Hematopoietic multipotent progenitor cell treated with erythropoietin and hydrocortisone succinate and interleukin-3 and kit ligand, for 17 days (in vitro differentiated cells): ENCODE measurements around the gene CYTH1.

Source experiments
- DNase-seq: peaks from one replicate; pipeline ENCODE4 v3.0.0-alpha.2; 2015; ENCODE audit warnings: low spot score

CYTH1 gene

DNA sequence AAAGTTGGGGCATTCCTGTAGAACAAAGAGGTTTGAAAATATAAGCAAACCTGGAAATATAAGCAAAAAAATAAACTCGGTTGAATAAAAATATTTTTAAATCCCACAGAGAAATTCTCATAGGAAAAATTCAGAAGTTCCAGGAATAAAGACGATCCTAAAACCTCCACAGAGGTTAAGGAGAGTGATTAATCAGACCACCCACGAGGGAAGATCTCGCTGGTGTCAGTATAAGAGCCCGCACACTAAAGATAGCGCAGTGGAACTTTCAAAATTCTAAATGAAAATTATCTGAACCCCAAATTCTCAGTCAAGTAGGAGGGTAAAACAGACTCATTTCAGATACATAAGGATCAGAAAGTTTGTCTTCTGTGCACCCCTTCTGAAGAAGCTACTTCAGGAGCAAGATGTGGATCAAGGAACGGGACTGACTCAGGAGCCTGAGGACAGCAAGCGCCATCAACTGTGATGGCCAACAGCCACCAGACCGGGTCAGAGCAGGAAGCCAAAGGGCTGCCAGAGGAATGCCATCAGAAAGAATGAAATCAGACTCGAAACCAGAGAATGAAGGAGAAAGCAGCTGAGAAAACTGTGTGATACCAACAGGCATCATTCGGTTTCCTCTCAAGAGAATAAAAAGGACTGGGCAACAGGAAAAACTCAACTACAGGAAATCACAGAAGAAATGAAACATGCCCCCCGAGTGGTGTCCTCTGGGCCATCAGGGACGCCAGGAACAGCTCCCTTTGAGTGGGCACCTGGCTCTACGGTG lies 66.9 kb downstream of the CYTH1 start:
- no peak for DNase-seq

DNA sequence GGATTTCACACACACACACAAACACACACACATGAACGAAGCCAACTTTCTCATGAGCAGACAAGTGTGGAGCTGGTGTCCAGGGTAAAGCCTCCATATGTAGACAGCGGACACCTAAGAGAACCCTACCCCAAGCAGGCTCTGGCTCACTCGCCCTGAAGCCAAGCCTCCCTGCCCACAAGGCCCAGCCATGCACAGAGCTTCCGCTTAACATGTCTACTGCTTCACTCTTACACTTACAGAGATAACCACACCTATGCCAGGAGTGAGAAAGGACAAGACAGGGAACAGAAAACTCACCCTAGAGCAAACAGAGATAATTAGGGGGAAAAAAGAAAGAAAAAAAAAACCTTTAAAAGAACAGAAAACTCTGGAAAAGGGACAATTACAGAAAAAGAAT lies 67.5 kb downstream of the CYTH1 start:
- no peak for DNase-seq

DNA sequence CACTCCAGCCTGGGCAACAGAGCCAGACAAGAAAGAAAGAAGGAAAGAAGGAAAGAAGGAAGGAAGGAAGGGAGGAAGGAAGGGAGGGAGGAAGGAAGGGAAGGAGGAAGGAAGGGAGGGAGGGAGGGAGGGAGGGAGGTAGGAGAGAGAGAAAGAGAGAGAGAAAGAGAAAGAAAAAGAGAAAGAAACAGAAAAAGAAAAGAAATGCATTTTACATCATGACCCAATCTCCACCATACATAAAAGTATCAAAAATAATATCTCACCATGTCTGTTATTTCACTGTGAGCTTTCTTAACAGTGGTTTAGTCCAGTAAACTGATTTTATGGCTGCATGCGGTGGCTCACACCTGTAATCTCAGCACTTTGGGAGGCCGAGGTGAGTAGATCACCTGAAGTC lies 70.0 kb downstream of the CYTH1 start:
- DNase-seq, result no peak

DNA sequence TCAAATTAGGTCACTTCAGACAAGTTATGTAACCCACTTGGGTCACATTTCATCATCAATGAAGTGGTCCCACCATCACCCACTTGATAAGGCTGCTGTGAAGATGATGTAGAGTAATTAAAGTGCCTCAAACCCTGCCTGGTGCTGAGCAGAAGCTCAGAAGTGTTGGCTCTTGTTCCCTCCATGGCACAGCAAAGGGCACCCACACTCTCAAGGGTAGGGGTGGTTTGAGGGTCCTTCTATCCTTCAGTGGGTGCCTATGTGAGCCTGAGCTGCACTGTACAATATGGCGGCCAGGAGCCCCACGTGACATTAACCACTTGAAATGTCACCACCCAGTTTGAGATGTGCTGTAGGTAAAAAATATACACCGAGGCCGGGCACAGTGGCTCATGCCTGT lies 71.5 kb downstream of the CYTH1 start:
- no peak for DNase-seq

DNA sequence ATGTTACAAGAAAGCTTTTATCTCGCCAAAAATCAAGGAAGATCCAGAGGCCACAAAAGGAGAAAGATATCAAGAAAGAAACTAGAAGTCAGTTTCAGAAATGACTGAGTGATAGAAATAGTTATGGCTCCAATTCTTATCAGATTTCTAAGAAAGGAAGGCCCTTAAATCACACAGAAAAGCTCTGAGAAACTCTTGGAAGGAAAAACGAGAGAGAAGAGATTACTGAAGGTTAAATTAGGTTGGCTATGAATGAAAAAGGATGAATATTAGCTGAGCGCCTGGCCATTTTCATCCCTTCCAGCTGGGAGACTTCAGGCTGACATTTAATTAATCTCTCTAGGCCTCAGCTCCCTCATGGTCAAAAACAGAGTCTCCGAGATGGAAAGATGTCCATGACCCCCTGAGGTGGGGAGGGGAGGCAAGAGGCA lies 72.3 kb downstream of the CYTH1 start:
- no peak for DNase-seq

DNA sequence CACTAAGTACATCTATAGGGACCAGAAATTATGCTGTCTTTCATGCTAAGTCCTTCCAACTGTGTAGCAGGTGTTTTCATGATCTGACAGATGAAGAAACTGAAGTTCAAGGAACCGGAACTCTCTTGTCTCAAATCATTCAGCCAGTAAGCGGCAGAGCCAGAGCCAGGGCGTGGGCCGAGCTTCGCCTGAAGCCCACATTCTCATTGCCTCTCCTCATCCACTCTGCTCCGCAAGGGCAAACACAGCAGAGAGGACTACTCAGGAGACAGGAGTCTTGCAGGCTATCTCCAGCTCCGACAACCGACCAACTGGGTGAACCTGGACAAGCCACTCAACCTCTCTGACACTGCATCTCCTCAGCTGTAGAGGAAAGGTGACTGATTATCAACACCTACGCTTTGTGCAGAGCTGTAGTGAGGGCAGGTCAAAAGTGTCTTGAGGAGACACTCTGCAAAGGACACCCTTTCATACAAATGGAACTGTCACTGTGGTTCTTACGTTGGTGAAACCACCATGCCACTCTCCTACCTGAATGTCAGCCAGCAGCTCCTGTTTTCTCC lies 72.9 kb downstream of the CYTH1 start:
- no peak for DNase-seq

DNA sequence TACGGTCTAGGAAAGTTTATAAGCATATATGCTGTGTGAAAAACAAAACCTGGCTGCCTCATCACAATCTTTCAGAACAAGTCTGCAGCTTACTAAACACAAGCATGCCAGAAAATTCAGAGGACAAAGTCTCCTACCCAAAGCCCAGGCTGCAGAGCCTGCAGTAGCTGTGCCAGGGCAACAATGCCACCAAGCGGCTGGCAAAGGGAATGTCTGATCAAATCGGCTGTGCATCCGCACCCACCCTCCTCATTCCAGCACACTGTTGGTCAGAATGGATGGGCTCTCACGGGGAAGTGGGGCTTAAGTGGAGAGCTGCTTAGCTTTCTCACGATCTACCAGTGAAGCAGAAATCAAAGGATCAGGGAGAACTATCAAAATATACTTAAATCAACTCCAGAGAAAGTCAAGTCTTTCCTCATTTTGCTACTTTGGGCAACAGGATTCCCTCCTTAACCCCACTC lies 73.5 kb downstream of the CYTH1 start:
- DNase-seq, result peak; percentile 43

DNA sequence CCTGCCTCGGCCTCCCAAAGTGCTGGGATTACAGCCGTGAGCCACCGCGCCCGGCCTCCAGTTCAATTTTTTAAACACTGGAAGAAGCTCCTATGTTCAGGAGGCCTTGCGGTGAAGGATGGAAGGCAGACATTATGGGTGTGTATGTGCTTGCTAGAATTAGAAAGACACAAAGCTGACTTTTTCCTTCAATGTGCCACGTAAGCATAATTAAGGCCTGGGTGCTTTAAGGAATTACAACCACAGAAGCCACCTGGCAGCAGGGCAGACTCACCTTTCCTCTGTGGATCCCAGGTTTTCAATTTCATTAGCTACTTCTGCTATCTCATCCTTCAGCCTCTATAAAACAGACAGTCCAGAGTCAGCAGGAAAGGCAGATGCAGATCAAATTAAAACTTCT lies 74.2 kb downstream of the CYTH1 start:
- no peak for DNase-seq

DNA sequence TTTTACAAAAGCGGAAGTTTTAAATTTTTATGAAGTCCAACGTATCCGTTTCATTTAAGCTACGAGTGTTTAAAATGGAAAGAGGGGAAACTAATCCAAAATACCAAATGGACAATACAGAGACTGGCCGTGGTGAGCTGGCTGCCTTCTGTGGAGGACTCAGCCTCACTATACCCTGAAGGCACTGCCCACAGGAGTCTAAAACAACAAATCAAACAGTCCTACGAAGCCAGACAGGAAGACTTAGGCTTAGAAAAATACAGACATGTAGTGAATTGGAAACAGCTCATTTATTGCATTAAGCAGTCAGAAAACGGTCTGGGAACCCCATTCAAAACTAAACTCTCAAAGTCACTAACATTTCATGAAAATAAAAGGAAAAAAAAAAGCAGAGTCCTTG lies 75.1 kb downstream of the CYTH1 start:
- no peak for DNase-seq

DNA sequence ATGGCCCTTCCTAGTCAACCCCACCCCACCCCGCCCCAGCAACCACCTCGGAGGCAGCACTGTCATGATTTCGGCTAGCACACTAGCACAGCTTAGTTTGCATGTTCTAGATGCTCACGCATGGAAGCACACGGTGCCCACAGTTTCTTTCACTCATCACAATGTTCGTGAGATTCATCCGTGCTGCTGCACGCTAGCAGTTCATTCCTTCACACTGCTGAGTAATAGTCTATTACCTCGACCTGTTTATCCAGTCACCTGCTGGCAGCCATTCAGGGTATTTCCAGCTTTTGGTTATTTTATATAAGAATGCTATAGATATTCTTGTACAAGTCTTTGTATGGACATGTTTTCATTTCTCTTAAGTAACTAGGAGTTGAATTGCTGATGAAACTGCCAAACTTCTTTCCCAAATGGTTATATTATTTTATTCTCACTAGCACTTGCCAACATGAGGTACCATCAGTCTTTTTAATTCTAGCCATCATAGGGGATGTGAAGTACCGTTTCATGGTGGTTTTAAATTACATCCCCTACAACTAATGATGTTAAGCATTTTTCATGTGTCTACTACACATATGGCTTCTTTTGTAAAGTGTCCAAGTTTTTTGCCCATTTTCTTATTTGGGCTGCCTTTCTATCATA lies 75.7 kb downstream of the CYTH1 start:
- no peak for DNase-seq

DNA sequence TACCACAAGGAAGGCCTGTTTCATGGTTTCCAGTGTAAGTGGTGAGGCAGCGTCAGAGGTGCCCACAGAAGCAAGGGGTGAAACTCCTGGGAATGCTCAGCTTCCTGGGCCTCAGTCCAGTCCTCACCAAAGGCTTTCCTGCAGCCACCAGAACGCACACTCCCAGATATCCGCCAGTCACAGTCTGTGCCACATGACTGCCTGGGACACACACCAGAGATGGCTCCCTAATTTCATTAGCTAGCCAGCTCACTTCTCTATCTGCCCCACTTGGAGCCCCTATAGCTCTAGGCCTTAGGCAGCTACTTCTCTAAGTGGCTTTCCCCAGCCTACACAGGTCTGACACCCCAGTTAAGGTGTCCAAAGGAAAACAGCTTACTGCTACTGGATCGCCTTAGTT lies 77.0 kb downstream of the CYTH1 start:
- no peak for DNase-seq

DNA sequence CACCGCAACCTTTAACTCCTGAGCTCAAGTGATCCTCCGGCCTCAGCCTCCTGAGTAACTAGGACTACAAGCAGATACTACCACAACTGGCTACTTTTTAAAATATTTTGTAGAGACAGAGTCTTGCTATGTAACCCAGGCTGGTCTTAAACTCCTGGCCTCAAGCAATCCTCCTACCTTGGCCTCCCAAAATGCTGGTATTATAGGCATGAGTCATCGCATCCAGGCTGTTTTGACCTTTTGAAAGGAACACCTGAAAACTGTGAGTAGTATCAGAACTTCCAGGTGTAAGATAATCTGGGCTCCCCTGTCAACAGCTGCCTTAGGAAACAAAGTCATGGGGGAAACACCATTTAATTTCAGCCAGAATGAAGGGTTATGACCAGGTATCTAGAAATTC lies 77.5 kb downstream of the CYTH1 start:
- DNase-seq, result no peak

DNA sequence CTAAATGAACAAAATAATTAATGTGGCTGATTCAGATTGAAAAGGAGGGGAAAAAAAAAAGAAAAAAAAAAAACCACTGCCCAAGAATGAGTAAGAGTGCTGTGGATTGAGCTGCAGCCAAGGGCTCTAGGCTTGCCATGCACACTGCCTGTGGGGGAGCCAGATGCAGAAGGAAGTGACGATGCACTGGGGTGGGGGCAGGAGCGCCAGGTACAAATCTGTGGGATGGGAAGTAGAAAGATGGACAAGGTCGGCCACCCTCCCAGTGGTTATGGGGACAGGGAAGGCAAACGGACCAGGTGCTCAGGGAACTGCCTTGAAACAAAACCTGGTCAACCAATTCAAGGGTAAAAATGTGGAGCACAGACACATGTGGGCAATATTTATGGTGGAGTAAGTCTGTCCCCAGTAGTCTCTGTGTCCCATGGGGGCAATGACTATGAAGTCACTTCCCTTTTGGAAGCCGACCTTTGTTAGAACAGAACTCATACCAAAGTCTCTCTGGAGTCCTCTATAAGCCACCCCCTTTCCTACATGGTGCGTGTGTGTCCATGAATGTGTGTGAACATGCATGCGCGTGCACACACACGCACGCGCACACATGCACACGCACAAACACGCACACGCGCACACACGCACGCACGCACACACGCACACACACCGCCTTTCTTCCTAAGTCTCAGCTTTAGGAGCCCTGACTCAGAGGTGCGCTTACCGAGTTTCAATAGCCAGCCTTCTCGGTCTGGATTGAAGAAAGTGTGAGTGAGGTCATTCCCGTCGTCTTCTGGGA lies 84.3 kb downstream of the CYTH1 start:
- no peak for DNase-seq

DNA sequence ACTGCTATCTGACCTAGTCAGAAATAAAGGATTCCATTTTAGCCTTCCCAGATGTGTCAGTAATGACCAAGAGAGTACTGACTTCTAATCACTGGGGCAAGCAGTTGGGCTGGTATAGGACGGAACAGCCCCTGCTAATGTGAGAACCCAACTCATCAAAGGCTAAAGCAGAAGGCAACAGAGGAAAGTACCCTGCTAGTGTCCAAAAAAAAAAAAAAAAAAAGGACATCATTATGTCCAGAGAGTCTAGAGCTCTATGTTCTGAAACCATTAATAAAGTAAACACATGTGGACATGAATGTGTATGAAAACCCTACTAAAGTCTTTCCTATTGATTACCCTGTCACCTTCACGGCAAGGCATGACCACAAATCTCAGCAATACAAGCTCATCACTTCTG lies 85.0 kb downstream of the CYTH1 start:
- no peak for DNase-seq

DNA sequence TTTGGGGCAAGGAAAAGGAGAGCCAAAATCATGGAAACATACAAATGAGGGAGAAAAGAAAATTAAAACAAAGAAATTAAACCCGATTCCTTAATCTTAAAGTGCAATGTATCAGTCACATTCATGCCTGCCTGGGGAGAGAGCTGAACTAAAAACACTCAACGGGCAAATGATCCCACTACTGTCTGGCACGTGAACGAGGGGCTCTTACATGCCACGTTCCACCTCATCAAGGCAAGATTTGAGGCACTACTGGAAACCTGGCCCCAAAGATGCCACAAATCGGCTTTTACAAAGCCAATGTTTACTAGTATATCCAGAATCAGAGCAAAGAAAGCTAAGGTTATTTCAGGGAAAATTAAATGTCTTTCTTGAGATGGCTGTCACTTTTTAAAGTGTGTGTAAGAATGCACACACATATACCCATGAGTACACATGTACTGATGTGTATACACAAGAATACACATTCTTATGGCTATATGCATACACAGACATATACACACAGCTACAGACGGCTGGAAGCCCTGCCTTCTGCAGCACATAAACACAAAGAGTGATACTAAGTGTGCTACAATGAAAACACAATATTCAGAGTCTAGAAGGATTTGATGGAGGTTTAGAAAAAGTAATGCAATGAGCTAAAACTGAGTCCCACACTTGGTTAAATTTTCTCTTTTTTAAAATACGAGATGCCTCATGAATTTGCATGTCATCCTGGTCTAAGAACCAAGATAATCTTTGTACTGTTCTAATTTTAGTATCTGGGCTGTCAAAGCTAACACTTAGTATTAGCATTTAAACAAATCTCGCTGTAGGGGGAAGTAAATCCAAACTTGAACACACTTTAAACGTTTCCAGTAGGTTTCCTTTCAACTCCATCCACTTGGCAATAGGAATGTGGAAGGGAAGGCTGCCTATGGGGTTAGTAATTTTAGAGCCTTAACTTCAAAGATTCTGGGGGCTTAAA lies 85.8 kb downstream of the CYTH1 start:
- no peak for DNase-seq

DNA sequence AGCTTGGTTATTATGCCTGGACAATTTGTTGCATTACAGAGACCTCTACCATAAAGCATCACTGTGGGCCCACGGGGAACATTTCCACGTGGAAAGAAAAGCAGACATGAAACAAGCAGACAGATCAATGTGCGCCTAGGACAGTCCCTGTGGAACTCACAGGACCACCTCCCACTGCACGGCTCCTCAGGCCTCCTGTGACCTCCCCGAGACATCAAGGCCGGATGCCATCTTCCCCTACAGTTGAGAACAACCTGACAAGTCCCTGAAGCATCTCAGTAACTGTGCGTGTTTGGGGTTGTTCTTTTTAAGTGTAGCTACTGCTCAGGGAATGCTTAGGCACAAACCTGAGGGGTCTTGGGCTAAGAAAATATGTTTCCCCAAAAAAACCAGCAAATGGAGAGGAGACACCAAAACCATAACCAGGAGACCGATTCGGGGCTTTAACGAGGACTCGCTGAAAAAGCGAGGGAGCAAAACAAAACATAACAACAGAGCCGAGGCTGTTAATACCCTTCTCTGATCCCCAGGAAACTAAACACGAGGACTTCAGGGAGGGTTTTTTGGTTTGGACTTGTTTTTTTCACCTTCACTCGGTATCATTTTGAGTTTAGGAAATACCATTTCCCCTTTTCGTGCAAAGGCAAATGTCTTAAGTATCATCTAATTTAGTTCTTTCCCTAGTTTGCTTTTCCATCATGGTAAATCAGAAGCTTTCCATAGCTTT lies 87.1 kb downstream of the CYTH1 start:
- no peak for DNase-seq

DNA sequence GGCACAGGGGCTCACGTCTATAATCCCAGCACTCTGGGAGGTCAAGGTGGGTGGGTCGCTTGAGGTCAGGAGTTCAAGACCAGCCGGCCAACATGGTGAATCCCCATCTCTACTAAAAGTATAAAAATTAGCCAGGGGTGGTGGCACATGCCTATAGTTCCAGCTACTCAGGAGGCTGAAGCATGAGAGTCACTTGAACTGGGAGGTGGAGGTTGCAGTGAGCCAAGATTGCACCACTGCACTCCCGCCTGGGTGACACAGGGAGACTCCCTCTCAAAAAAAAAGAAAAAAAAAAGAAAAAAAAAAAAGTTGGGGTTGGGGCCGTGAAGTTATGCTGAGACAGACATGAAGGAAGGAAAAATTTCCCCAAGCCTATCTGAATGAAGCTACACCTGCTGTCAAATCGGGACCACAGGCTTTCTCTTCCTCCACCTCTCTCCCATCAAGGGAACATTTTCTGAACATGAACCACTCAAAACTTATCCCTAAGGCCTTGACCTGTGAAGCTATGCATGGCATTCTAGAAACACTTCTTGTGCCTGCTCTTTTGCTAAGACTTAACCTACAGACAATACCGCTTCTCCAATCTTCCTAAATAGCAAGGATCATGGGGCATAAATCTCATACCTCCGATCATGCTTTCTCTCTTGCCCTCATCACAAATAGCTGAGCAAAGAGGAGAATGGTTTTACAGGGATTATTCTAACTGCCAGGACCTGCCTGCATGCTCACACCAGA lies 88.6 kb downstream of the CYTH1 start:
- no peak for DNase-seq

DNA sequence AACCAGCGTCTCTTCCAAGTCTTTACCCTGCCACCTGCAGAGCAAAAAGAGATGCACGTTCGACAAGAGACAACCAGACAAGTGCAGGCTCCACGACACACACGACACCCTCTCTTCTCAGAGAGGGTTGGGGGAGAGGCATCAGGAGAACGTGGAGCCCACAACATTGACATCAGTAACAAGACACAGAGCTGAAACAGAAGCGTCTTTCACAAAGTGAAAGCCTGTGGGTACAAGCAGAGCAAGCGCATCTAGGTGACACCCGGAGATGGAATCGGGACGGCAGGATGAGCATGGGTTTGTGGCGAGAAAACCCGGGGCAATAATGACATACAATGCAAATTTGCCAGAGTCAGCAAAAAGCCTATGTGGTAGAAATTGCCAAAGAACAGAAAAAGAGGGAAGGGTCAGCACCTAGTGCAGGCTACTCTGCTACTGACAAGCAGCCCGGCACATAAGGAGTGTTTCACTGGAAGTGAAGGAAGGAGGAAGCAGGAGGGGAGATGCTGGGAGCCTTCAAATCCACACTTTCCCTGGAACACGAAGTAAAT lies 89.5 kb downstream of the CYTH1 start:
- no peak for DNase-seq

DNA sequence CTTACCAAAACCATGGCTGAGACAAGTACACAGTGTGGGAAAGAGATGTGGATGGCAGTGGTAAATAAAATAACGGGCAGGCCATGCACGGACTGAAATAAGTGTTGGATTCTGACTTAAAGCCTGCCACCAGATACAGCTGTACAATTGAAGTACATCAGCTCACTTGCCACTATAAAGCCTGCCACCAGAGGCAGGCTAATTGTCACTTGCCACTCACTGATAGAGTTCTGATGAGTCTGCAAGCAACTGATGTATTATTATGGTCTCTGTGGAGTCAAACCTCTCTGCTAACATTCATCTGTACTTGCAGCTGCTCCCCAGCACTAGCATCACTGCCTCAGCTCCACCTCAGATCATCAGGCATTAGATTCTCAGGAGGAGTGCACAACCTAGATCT lies 93.0 kb downstream of the CYTH1 start:
- DNase-seq, result no peak

DNA sequence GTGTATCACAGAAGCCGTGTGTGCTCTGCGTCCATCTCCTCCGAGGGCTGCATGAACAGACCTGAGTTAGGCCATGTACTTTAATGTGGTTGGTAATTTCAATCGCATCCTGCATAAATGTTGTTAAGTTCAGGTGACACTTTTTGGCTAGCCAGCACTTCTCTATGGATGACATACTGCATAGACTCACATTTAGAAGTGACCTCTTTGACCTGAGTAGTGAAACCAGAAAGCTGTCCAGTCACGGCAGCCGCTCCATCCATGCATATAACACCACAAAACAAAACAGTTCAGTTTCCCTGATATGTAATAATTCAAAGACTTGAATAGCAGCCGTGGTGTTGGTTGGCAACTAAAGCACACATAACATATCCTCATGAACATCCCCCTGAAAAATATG lies 94.1 kb downstream of the CYTH1 start:
- DNase-seq, result no peak
